Neuronal stem cell (in vitro differentiated cells): ENCODE results near the gene ZSCAN31. TPM values are rescaled to one million over a fixed set of nuclear protein-coding genes. Genes with fewer than 3 reads are reported as not detected.

ENCODE experiments used
- DNase-seq: peaks from one replicate; pipeline ENCODE4 v3.0.0-alpha.2; 2013; ENCODE audit warnings: low spot score
- H2AFZ ChIP-seq: one replicate; pipeline ENCODE4 v1.6.1; 2013; ENCODE audit warnings: mild to moderate bottlenecking, low read length, inconsistent platforms
- H2AK5ac ChIP-seq: 2 replicates; pipeline ENCODE4 v1.6.1; 2013; ENCODE audit warnings: low read depth, mild to moderate bottlenecking, inconsistent platforms, low read length, moderate library complexity, mixed read lengths
- H2BK120ac ChIP-seq: 2 replicates; pipeline ENCODE4 v1.6.1; 2013; ENCODE audit warnings: low read depth, mild to moderate bottlenecking, inconsistent platforms, low read length, moderate library complexity, mixed read lengths
- H2BK12ac ChIP-seq: one replicate; pipeline ENCODE4 v1.6.1; 2013; ENCODE audit warnings: low read length, inconsistent platforms
- H2BK15ac ChIP-seq: 2 replicates; pipeline ENCODE4 v1.6.1; 2013; ENCODE audit warnings: mild to moderate bottlenecking, low read length, inconsistent platforms, mixed read lengths
- H2BK5ac ChIP-seq: one replicate; pipeline ENCODE4 v1.6.1; 2013; ENCODE audit warnings: inconsistent platforms, mild to moderate bottlenecking, low read length, moderate library complexity
- H3K14ac ChIP-seq: one replicate; pipeline ENCODE4 v1.6.1; 2013; ENCODE audit warnings: low read length, inconsistent platforms
- H3K18ac ChIP-seq: 2 replicates; pipeline ENCODE4 v1.6.1; 2013; ENCODE audit warnings: low read length, inconsistent platforms
- H3K23ac ChIP-seq: 2 replicates; pipeline ENCODE4 v1.6.1; 2013; ENCODE audit warnings: low read depth, mild to moderate bottlenecking, mixed read lengths, low read length, inconsistent platforms; ENCODE audit not compliant: poor library complexity
- H3K27ac ChIP-seq: replicated peaks from 3 replicates; pipeline ENCODE4 v1.5.1; 2013; ENCODE audit warnings: low read length, inconsistent platforms
- H3K27me3 ChIP-seq, 3 experiments: 2 replicates each; pipeline ENCODE4 v1.6.1; 2013; ENCODE audit warnings: low read length in 3 of 3, mild to moderate bottlenecking in 2 of 3, inconsistent platforms in 1 of 3, low read depth in 1 of 3, mixed read lengths in 1 of 3, moderate library complexity in 1 of 3; ENCODE audit not compliant: control insufficient read depth in 3 of 3, insufficient read depth in 3 of 3
- H3K36me3 ChIP-seq, 2 donors: replicated peaks in 1 of 2; 2 replicates each; pipeline ENCODE4 v1.6.1; 2013; ENCODE audit warnings: low read length in 2 of 2; ENCODE audit not compliant: control insufficient read depth in 2 of 2, insufficient read depth in 2 of 2
- H3K4ac ChIP-seq: 2 replicates; pipeline ENCODE4 v1.6.1; 2013; ENCODE audit warnings: inconsistent platforms, mild to moderate bottlenecking, low read length, moderate library complexity
- H3K4me1 ChIP-seq, 2 donors: 1 replicate in 1 of 2; 2 replicates in 1 of 2; pipeline ENCODE4 v1.6.1; 2013; ENCODE audit warnings: low read length in 2 of 2, low read depth in 1 of 2; ENCODE audit not compliant: control insufficient read depth in 2 of 2, insufficient read depth in 1 of 2
- H3K4me2 ChIP-seq: one replicate; pipeline ENCODE4 v1.6.1; 2013; ENCODE audit warnings: mild to moderate bottlenecking, low read length, inconsistent platforms; ENCODE audit not compliant: insufficient read depth, poor library complexity, severe bottlenecking
- H3K4me3 ChIP-seq, 2 donors: 2 replicates each; pipeline ENCODE4 v1.5.1; 2013; ENCODE audit warnings: low read length in 2 of 2, mild to moderate bottlenecking in 2 of 2, inconsistent platforms in 1 of 2, moderate library complexity in 1 of 2
- H3K79me1 ChIP-seq: one replicate; pipeline ENCODE4 v1.6.1; 2013; ENCODE audit warnings: low read depth, mild to moderate bottlenecking, inconsistent platforms, low read length, moderate library complexity
- H3K9ac ChIP-seq: one replicate; pipeline ENCODE4 v1.6.1; 2013; ENCODE audit warnings: mild to moderate bottlenecking, low read depth, low read length, inconsistent platforms; ENCODE audit not compliant: poor library complexity
- H3K9me3 ChIP-seq, 2 donors: replicated peaks in 1 of 2; 2 replicates each; pipeline versions ENCODE3 to v1.6.1; 2013; ENCODE audit warnings: low read length in 2 of 2, mild to moderate bottlenecking in 2 of 2, inconsistent platforms in 1 of 2, low read depth in 1 of 2, mixed read lengths in 1 of 2, moderate library complexity in 1 of 2; ENCODE audit not compliant: control insufficient read depth in 2 of 2, insufficient read depth in 1 of 2
- H4K8ac ChIP-seq: one replicate; pipeline ENCODE4 v1.6.1; 2013; ENCODE audit warnings: low read depth, mild to moderate bottlenecking, inconsistent platforms, low read length, moderate library complexity
- H4K91ac ChIP-seq: one replicate; pipeline ENCODE4 v1.6.1; 2013; ENCODE audit warnings: low read length, low read depth, mild to moderate bottlenecking, inconsistent platforms; ENCODE audit not compliant: poor library complexity
- WGBS, 2 donors: extraction: QIAGEN DNeasy Blood & Tissue Kit; methylation state at CpG; one replicate each; pipeline ENCODE4 v1.1.7; 2013; ENCODE audit warnings: missing lambda C conversion rate in 2 of 2, mixed read lengths in 1 of 2; ENCODE audit not compliant: insufficient read length in 2 of 2, insufficient replicate concordance in 1 of 2; ENCODE audit errors: extremely low coverage in 2 of 2; 5-methylcytosine and 5-hydroxymethylcytosine counted together
- small RNA-seq: library from polyadenylated mRNA; stranded (forward); fragments of <200 nt; extraction: miRNeasy Mini kit (QIAGEN cat#:217004); gene quantifications from one replicate; pipeline ENCODE3, GENCODE V24; 2013; ENCODE audit not compliant: insufficient read depth

Gene ZSCAN31

GRCh38 chr6:28280595-28281287, 55.2 kb downstream of the ZSCAN31 start:
- Histone ChIP-seq H3K36me3 (peaks cover 12 to 54% of the 10 kb centered on the region in 2 donors), H2AK5ac (no peak overlapping the region), H3K4ac (no peak overlapping the region), H3K14ac (no peak overlapping the region), H3K27me3 (no peaks in the 10 kb centered on the region), H3K18ac (no peak overlapping the region), H3K4me3 (peak overlapping the region; percentile 57 to 72), H3K9me3 (no peaks in the 10 kb centered on the region), H4K91ac (no peak overlapping the region), H2BK12ac (no peak overlapping the region), H3K79me1 (no peaks in the 10 kb centered on the region), H3K23ac (no peak overlapping the region), H3K27ac (no peak overlapping the region), H3K4me1 (peaks cover 2 to 4% of the 10 kb centered on the region in 2 donors), H3K4me2 (peak overlapping the region; percentile 70), H2BK120ac (no peak overlapping the region), H3K9ac (no peak overlapping the region), H2BK15ac (no peak overlapping the region), H2BK5ac (no peak overlapping the region), H2AFZ (peak overlapping the region; percentile 89), H4K8ac (no peak overlapping the region)
- WGBS, 2 donors = no CpG with 5 or more reads among the region's 3 CpGs
- no peak for DNase-seq

GRCh38 chr6:28277746-28278145, 58.2 kb downstream of the ZSCAN31 start:
- Histone ChIP-seq H3K18ac (no peak overlapping the region), H2BK120ac (no peak overlapping the region), H3K9ac (no peak overlapping the region), H3K14ac (no peak overlapping the region), H3K4me1 (peaks cover 2 to 4% of the 10 kb centered on the region in 2 donors), H3K23ac (no peak overlapping the region), H2BK12ac (no peak overlapping the region), H2BK15ac (no peak overlapping the region), H3K4me2 (no peak overlapping the region), H3K79me1 (no peaks in the 10 kb centered on the region), H3K36me3 (peaks cover 9 to 56% of the 10 kb centered on the region in 2 donors), H3K27ac (no peak overlapping the region), H3K4me3 (no peak overlapping the region), H4K8ac (no peak overlapping the region), H3K9me3 (no peaks in the 10 kb centered on the region), H2BK5ac (no peak overlapping the region), H2AK5ac (no peak overlapping the region), H2AFZ (no peak overlapping the region), H3K4ac (no peak overlapping the region), H3K27me3 (no peaks in the 10 kb centered on the region), H4K91ac (no peak overlapping the region)
- DNase-seq = no peak
- WGBS, 2 donors = no CpG with 5 or more reads among the region's 3 CpGs

DNA sequence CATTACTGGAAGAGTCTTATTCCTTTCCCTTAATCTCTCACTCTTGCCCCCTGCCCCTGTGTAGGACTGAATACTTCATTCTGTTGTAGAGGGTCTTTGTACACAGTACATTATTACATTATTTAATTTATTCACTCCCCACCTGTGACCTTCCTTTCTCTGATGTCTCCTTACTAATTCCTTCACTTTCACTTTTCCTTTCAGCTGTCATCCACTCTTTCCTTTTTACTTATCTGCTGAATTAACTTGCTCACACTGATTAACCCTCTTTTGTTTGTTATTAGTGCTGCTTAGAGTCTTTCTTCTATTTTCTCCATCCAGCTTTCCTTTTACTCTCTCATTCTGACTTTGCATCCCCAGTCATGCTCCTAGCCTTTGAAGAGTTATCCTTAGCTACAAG, 61.1 kb downstream of the ZSCAN31 start:
- Histone ChIP-seq H3K9me3 (no peaks in the 10 kb centered on the region), H3K4me3 (no peak overlapping the region), H3K14ac (no peak overlapping the region)

More for the DNA sequence above, 61.1 kb downstream of the ZSCAN31 start:
- Histone ChIP-seq H2BK5ac (no peak overlapping the region), H3K79me1 (no peaks in the 10 kb centered on the region), H2BK120ac (no peak overlapping the region), H3K4me1 (no peaks in the 10 kb centered on the region), H3K4me2 (no peak overlapping the region), H2BK15ac (no peak overlapping the region), H4K8ac (no peak overlapping the region), H3K9ac (no peak overlapping the region), H3K23ac (no peak overlapping the region), H4K91ac (no peak overlapping the region), H2BK12ac (no peak overlapping the region), H3K27ac (no peak overlapping the region), H3K4ac (no peak overlapping the region), H2AFZ (no peak overlapping the region), H3K36me3 (peaks cover 15 to 72% of the 10 kb centered on the region in 2 donors), H2AK5ac (no peak overlapping the region), H3K18ac (no peak overlapping the region), H3K27me3 (no peaks in the 10 kb centered on the region)
- no peak for DNase-seq

Small RNA genes within 50 kb of the gene (small RNA-seq; reads per million reads assigned to genes)
- gene AL021997.1 = not detected
- not detected for gene AL021997.2
